ENCODE data around the gene LDLRAD4.

Gene LDLRAD4

DNA sequence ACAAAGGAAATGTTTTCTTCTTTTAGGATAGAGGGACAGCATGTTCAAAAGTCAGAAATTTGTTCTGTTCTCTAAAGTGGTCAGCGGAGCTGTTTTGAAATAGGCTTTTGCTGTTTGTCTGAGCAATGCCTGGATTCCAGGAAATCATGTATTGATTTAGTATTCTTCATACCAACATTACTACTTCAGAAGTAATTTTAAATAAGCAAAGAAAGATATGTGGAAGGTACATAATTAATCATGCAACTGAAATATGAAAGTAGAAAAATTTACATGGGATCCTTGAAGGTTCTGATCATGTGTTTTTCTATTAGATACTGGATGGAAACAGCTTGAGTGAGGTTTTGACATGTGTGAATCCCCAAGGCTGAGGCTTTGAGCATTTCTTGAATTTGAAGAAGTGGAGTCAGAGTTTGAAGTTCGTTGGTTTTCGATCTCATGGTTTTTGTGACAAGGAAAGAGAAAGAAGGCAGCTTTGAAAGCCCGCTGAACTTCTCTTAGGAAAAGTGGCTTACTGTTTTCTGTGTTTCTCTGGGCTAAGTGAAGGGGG, 220.0 kb downstream of the LDLRAD4 start:
- no peak for DNase-seq

DNA sequence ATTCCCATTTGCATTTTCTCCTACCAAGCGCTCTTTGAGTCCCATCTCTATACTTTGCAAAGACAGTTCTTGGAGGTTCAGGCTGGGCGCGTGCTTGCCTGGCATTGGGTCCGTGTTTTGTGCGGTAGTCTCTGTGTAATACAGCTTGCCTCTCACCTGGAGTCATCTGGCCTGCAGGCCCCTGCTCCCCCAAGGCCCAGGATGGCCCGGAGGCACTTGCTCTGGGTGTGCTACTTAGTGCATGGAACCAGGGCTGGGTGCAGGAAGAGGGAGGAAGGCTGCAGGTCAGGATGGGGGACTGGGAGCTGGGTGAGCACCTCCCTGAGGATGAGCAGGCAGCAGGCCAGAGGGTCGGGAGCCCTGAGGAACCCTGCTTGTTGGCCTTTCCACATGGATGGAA, 220.9 kb downstream of the LDLRAD4 start:
- DNase-seq, result no peak

DNA sequence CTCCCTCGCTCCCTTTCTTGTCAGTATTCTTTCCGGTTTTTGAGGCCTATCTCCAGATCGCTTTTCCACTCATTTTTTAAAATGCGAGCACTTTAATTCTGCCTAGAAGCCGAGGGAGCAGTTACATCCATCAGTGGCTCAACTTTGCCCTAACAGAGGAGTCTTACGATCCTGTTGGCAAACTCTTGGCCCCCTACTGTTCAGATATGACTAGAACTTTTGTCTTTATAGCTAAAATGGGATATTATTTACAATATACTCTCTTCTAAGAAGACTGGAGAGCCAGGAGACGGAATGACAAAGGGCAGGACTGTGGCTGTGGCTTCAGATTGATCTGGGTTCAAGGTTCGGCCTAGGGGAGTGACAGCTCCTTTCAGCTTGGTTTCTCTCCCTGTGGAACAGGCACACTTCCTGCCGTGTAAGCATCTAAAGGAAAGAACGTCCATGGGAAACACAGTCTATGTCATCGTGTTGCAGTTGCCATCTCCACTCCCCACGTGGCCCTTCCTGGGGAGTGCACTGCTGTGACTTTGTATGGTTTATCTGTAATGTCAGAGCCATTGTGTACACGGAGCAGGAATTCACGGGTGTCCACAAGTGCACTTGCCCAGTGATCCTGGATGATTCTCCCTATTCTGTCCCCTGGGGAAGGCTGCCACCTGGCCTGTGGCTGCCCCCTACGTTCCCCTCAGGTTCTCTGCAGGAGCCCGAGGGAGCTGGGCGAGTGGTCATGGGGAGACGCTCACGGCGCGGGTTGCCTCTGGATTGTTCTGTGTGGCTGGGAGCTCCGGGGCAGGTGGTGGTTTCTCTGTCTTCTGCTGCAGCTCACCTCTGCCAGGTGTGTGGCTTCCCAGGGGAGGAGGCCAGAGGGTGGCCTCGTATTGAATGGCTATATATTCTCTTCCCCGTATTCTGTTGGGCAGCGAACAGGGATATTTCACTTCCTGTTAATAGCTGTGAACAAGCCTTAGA, 222.0 kb downstream of the LDLRAD4 start:
- DNase-seq, result peak; percentile 43 to 70 (median 49)

DNA sequence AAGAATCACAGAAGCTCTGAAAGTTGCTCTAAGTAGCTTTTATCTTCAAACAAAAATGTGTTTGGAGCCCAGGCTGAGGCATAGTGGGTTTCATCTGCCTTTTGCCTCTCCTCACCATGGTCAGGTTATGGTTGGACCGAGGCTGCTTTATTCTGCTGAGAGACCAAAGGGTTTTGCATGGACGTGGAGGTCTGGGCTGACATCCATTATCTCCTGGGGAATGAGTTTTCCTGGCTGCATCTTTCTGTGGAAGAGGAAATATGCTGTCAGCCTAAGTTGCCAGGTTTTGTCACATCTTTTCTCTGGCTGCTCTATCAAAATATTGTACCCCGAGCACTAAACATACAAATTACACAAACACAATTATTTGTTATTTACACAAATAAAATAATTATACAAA, 223.2 kb downstream of the LDLRAD4 start:
- DNase-seq, result no peak

DNA sequence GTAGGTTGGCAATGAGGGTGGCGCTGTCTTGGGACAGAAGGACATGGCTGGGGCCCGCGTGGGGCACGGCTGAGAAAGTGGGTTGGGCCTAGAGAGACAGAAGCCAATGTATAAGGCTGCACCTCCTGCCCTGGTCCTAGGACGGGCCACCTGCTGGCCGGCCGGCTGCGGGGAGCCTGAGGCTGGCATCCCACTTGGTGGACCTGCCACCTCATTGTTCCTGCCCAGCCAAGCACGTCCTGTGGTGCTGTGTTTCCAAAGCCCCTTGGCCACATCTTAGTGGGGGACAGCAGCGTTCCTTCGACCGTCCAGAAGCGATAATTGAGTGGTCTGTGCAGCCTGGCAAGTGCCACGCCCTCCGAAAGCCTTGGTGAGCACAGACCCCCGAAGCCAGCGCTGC, 223.9 kb downstream of the LDLRAD4 start:
- no peak for DNase-seq

DNA sequence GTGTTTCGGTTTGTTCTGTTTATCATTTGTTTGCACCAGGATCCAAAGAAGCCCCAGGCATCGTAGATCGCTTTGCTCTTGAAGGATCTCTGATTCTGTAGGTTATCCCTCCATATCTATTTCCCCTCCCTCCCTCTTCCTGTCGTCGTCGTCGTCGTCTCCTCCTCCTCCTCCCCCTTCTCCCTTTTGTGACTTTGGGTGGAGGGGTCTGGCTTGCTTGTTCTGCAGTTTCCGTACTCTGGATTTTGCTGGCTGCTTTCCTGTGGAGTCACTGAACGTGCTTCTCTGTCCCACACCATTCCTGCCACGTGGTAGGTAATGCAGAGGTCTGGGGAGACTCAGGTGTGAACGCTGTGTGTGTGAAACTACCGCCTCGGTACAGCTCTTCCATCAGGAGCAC, 225.0 kb downstream of the LDLRAD4 start:
- DNase-seq, result no peak

DNA sequence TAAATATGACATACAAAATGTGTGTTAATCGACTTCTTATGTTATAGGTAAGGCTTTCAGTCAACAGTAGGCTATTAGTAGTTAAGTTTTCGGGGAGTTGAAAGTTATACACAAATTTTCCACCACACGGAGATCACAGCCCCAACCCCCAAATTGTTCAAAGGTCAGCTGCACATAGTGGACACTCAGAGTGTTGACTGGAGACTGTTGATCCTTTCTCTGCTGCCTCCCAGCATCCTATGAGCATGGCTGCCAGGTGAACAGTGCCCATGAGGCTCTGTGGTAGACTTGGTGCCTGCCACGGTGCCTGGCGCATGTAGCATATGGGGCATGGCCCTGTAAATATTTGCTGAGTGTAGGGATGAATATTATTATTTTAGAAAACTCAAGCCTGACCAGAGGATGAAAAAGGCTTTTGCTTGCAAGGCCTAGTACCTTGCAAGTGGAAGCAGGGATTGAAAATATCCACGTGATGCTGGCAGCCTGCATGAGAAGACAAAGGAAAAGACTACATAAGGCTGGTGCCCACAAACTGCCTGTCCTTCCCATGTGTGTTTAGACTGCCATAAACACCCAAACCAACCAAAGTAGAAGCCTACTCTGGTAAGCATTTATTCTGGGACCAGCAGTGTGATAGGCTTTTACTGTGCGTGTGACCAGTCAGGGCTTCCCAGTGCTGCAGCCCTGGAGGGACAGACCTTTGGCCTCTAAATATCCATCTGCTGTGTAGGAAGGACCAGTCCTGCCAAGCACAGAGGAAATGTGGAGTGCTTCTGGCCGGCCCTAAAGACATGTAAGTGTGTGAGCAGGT, 226.1 kb downstream of the LDLRAD4 start:
- DNase-seq, result no peak

DNA sequence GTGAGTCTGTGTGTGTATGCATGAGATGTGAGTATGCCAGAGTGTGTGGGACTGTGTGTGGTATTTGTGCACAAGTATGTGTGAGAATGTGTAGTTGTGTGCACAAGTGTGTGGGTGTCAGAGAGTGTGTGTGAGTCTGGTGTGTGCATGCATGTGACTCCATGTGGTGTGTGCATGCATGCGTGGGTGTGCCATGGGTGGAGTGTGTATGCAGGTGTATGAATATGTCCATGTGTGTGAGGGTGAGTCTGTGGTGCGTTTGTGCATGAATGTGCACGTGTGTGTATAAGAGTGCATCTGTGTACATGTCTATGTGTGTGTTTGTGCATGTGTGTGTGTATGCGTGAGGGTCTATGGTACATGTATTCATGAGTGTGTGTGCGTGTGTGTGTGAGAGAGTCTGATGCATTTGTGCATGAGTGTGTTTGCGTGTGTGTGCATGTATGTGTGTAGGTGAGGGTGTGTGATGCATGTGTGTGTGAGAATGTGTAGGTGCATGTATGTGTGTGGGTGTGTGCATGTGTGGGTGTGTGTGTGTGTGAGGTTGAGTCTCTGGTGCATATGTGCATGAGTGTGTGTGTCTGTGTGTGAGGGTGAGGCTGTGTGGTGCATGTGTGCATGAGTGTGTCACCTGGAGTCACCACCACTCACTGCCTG, 226.8 kb downstream of the LDLRAD4 start:
- no peak for DNase-seq

DNA sequence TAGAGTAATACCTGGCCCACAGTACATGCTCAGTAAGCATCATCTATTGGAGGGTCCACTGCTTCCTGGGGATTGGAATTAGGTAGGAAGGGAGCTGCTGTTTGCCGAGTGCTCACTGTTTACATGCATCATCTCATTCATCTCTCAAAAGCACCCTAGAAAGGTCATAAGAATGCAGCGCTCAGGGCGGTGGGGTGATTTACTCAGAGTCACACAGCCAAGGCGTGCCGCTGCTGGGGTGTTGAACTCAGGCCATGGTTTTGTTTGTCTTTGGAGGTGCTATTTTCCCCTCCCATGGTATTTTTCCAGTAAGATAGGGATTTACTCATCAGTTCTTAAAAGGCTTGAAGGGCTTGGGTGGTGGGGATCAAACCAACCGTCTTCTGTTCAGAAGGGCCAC, 227.5 kb downstream of the LDLRAD4 start:
- DNase-seq, result no peak

DNA sequence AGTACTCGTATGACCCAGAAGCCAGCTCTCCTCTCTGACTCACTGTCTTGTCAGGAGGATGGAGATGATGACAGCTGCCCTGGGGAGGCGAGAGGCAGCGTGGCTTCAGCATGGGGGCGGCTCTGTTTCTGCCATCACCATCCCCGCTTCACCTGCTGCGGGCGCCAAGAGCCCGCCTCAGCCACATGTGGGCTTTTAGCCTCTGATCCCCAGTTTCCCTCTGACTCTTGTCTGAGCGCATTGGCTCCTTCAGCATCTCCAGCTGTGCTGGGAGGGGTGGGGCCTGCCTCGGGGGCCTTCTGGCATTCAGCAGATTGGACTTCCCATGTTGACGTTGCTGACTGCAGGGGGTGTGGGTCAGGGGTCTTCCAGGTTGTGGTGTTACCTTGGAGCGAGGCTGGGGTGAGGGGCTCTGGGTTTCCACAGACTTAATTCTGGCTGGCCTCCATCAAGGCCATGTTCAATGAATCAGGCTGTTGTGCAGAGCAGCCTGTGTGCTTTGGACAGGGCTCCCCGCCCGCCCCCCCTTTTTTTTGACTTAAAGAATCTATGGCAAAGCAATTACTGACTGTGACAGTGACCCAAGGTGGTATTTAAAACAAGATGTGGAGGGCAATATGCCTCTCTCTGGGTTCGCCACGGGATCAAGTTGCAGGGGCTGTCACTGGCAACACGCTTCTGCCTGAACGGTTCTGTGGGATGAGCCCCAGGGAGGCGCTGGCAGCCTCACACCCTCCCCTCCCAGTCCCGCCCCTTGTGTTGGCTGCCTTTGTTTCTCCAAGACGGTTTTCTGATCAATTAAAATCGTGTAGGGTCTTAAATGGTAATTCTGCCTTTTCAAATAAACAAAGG, 228.3 kb downstream of the LDLRAD4 start:
- peak; percentile 38 to 78 (median 45) for DNase-seq

DNA sequence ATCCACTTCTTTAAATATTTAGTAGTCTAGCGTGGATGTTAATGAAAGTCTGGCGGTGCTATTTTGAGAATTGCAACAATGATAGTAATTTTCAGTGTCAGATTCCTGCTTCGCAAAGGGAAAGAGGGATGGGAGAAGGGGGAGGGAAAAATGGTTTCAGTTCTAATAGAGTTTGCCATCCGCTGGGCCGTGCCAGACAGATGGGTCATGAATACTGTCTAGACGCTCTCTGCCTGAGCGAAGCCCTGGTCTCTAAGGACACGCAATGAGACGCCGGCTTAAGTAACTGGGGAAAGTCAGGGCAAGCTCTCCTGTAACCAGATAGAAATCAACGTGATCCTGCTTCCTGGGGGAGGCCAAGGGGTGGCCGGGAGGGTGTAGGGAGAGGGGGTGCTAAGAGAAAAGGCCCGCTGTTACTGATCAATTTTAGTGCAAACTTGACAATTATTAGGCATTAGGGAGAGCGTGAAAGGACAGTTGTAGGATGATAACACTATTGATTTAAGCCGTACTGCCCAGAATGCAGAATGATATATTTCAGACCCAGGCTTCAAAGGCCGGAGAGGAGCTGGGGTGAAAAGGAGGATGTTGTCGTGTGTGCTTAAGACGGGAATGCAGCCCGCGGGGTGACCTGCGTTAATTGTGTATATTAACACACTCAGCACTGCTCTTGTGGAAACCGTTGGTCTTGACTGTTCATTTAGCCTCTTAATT, 229.2 kb downstream of the LDLRAD4 start:
- peak; percentile 63 to 86 (median 71) for DNase-seq

DNA sequence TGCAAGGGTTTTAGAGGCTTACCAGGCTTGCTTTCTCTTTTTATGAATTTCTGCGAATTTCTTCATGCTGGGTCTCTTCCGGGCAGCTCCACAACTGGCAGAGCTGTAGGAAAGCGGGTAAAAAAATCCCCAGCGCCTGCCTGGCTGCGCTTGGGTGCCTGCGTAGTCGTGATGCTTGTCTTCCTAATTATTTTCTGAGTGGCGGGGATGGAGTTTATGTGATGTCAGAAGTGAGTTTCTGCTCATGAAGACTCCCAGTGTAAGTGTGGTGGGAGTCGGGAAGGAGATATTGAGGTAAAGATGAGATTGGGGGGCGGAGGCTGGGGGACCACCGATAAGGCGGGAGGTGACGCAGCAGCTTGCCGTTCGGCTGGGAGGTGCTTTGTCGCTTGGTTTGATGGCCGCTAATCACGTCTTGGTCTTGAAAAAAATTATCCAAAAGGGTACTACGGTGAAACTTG, 229.8 kb downstream of the LDLRAD4 start:
- peak in 2 of 3 experiments; percentile 63 to 75 for DNase-seq

DNA sequence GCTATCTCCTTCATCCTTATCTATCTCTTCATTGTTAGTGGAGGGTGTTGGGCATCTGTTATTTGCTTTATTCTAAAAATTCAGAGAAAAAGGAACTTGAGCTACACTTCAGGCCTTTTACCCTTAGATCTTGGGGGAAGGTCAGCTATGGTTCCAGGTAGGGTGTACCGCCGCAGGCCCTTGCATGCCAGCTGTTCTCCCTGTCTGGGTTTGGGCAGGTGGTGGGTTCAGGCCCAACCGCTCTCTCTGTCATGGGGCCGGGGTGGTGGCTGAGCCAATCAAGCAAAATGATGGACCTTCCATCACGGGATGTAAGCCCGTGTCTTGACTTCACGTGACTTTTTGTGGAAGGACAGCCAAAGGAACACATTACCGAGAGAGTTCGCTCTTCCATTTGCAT, 231.1 kb downstream of the LDLRAD4 start:
- no peak for DNase-seq

DNA sequence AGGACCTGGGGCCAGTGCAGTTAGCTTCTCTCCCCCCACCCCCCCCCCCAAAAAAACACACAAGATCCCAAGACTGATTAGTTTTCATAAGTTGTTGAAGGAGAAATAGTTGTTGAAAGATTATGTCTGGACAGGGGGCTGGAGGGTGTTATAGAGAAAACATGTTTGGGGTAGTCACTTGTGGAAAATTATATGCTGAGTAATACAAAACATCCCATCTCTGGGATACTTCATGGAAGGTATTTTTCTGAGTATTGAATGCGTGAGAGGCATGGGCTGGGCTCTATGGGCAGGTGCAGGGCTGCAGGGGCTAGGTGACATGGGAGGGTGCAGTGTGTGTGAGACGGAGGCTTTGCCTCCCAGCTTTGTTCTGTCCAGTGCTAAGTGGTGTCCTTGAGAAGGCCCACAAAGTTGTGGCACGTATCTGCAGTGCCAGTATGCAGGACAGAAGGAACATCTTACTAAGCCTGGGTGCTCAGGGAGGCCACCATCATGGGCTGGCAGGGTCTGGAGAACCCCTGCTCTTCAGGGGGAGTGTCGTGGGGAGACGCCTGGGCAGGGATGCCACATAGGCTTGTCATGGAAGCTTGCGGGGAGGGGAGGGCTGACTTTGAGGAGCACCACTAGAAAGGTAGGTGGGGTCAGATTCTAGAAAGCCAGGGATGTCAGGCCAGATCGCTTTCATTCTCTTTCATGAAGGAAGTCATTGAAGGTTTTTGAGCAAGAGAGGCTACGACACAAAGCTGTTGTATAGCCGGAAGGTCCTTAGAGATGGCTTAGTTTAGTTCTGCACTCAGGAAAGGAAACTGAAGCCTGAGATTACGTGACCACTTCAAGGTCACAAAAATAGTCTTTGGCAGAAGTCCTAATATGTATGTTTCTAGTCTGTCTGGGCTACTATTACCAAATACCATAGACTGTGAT, 232.0 kb downstream of the LDLRAD4 start:
- no peak for DNase-seq

DNA sequence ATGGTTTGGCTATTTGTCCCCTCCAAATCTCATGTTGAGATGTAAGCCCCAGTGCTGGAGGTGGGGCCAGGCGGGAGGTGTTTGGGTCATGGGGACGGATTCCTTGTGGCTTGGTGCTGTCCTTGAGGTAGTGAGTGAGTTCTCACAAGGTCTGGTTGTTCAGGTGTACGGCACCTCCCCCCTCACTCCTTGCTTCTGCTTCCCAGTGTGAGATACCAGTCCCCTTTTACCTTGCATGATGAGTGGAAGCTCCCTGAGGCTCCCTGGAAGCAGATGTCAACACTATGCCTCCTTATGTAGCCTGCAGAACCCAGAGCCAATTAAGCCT, 232.6 kb downstream of the LDLRAD4 start:
- DNase-seq, result no peak

DNA sequence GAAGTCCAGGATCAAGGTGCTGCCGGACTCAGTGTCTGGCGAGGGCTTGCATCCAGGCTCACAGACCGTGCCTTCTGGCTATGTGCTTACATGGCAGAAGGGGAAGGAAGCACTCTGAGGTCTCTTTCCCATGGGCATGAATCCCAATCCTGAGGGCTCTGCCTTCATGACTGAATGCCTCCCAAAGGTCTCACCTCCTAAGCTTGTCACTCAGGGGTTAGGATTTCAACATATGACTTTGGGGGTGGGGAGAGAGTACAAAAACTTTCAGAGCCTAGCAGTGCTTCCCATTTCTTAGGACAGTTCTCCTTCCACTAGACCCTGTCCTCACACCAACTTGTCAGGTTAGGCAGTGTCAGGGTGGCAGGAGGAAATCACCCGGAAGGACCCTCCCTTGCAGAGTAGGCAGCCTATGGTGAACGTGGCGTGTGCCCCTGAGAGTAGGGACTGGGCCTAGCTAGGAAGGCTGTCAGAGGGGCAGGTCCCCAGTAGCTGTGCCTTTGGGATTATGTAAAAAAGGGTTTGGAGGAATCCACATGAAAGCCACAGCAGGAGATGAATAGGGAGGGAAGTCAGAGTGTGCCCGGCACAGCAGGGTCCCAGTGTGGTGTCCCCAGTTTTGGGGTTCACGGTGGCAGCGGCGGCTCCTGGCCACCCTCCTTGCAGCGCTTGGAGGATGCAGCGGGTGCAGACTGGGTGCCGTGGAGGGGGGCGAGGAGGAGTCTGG, 233.3 kb downstream of the LDLRAD4 start:
- DNase-seq, result no peak

DNA sequence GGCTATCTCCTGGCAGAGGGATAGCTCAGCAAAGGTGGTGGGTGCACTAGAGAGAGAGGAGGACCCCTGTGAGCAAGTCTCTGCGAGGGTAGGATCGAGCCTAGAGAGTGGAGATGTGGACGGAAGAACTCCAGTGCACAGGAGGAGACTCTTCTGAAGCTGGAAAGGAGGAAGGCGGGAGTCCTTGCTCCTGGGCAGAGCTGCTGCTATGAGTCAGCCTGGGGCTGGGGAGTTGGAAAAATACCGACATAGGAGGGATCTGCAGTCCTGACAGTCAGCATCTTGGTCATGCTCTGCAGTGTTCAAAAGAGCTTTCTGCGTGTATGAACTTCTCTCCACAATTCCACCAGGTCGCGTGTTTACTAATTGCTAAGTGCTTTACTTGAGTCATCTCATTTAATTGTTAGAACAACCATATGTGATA, 233.8 kb downstream of the LDLRAD4 start:
- no peak for DNase-seq

DNA sequence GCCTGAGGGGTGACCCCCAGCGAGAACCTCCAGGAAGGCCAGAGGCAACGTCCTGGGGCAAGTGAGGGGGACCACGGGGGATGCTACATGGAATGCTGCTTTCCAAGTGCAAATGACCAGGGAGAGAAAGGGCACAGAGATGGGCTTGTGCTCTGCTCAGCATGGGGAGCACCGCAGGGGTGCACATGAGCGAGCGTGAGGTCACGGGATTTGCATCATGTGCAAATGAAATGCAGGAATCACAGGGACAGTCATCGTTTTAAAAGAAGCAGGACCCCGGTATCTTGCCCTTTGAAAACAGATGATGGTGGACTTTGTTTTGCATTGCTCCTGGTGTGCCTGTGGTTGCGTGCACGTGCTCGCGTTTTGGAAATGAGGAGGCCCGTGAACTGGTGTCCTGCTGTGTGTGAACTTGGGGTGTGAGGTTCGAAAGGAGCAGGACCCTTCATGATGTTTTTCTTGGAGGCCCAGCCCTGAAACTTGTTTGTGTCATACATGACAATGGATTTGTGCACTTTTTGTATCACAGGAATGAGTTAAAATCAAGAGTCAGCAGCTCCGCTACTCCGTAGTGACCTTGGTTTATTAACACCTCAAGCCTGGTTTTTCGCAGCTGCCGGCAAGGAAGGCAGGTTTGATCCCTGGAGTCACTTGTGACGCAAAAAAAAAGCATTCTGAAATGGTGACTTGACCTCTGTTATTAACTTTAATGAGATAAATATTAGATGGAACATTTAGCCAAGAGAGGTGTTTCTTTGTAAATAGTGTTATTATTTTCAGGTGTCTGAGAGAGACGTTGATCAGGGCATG, 234.5 kb downstream of the LDLRAD4 start:
- DNase-seq, result no peak

DNA sequence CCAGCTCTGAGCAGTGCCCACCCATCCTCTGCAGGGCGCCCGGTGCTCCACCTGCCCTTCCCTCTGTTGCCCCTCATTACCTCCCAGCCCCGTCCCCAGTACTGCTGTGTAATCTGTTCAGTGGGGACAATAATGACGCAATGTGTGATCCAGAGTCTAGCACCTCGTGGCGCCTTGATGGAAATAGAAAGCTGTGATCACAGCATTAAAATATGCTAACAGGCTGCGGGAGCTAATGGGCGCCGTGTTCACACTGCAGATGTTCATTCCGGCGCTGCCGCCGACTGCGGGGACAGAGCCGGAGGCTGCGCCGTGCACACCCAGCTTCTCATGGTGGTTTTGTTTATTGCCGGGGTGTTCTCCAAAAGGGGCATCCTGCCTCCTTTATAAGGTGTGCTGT, 235.2 kb downstream of the LDLRAD4 start:
- peak in 2 of 3 experiments; percentile 72 to 93 for DNase-seq

Measured in NCI-H1417 (cell line).